Measurements from ENCODE around the gene PLEKHJ1. TPM values are rescaled to one million over a fixed set of nuclear protein-coding genes. Genes with fewer than 3 reads are reported as not detected.

PLEKHJ1 gene
- total RNA-seq, 1 experiment from 2014 or later = 73.7 TPM

DNA sequence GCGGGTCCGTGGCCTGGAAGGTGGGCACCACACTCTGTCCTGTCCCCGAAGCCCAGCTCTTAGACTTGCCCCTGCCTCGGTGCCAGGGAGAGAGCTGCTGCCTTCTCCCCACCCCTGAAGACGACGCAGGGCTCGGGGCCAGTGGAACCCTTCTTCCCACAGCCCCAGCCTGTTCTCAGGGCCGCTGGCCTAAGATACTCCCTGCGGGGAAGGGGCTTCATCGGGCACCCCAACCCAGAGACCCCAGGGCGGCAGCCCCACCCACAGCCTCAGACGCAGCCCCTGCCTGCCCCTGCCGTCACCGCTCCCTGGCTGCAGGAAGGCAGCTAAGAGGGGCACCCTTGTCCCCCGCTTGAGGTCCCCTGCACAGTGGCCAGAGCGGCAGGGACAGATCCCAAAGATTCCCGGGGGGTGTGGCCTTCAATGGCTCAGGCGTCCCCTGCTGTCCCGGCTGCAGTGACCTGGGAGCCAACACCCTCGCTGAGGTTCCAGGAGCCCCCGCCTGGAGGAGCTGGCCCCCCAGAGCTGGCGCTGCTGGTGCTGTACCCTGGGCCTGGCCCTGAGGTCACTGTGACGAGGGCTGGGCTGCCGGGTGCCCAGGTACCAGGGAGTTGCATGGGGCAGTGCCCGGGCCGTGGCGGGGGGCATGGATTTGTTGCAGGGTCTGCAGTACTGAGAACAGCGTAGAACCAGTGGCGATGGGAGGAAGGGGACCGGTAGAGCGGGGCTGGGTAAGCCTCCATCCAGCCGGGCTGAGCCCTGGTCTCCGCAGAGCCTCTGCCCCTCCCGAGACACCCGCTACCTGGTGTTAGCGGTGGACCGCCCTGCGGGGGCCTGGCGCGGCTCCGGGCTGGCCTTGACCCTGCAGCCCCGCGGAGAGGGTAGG lies 14.0 kb upstream of the PLEKHJ1 start:
- Histone ChIP-seq H3K9me3 (ENCODE audit: low read depth, low read length, poor library complexity, severe bottlenecking) (no peaks in the 10 kb centered on the region), H3K4me1 (ENCODE audit: insufficient read depth, low read length, poor library complexity, severe bottlenecking) (no peaks in the 10 kb centered on the region), H3K27ac (ENCODE audit: low read depth, low read length, poor library complexity, severe bottlenecking) (no peak overlapping the region), H3K4me3 (ENCODE audit: low read depth, low read length, poor library complexity, severe bottlenecking) (no peak overlapping the region), H3K36me3 (ENCODE audit: insufficient read depth, low read length, poor library complexity, severe bottlenecking) (peaks cover 28% of the 10 kb centered on the region), H3K27me3 (replicated peaks; ENCODE audit: insufficient read depth, low read depth, low read length, poor library complexity) (no peaks in the 10 kb centered on the region)
- no TSS peak for BruUV-seq (replicated peaks)
- TF ChIP-seq EZH2 (IDR thresholded peaks at IDR 0.05; ENCODE audit: borderline replicate concordance, low read depth, low read length, poor library complexity, severe bottlenecking) (no peak), CTCF (conservative IDR thresholded peaks at IDR 0.05; ENCODE audit: low read depth, low read length) (no peak)
- intact Hi-C loops (cut with micrococcal nuclease; ENCODE audit: unreplicated experiment) = no loop called here
- no peak for DNase-seq (ENCODE audit: low spot score)
- ChIA-PET CTCF (no interaction called here), POLR2A (ENCODE audit: low non-redundant PET) (interaction anchor here (0.5 to 0.7 kb wide), 3 partner anchors 25 to 162 kb away, joined by 3 to 4 read pairs (median 3); no protein-coding TSS in a partner anchor)

DNA sequence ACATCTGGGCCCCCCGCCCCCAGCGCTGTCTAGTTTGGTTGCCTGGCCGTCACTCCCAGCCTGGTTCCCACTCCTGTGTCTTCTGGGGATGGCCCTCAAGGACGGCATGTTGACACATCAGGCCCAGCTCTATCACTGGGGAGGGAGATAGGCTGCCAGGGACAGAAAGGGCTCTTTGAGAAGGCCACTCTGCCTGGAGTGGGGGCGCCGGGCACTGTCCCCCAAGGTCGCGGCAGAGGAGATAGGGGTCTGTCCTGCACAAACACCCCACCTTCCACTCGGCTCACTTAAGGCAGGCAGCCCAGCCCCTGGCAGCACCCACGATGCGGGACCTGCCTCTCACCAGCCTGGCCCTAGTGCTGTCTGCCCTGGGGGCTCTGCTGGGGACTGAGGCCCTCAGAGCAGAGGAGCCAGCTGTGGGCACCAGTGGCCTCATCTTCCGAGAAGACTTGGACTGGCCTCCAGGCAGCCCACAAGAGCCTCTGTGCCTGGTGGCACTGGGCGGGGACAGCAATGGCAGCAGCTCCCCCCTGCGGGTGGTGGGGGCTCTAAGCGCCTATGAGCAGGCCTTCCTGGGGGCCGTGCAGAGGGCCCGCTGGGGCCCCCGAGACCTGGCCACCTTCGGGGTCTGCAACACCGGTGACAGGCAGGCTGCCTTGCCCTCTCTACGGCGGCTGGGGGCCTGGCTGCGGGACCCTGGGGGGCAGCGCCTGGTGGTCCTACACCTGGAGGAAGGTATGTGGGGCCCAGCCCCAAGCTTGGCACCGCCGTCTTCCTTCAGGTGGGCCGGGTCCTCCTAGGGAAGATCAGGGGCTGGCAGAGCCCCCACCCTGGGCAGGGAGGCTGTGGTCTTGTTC lies 13.1 kb upstream of the PLEKHJ1 start, which contains the start of gene AMH:
AMH (plus strand) TSS at position 314 of the 857 bp plus-strand sequence; CDS start at position 324, 10 bp downstream.
- no peak within 1 kb of the TSS for H3K4me3 ChIP-seq (ENCODE audit: low read depth, low read length, poor library complexity, severe bottlenecking)
- CTCF ChIA-PET = no interaction called here

More for the DNA sequence above, 13.1 kb upstream of the PLEKHJ1 start, which contains the start of gene AMH:
- POLR2A ChIA-PET (ENCODE audit: low non-redundant PET) = interaction anchor here (0.5 to 0.7 kb wide), 2 partner anchors 46 to 161 kb away, joined by 3 to 4 read pairs; no protein-coding TSS in a partner anchor
- no TSS peak for BruUV-seq (replicated peaks)
- Histone ChIP-seq H3K4me1 (ENCODE audit: insufficient read depth, low read length, poor library complexity, severe bottlenecking) (no peaks in the 10 kb centered on the region), H3K9me3 (ENCODE audit: low read depth, low read length, poor library complexity, severe bottlenecking) (no peaks in the 10 kb centered on the region), H3K36me3 (ENCODE audit: insufficient read depth, low read length, poor library complexity, severe bottlenecking) (peaks cover 37% of the 10 kb centered on the region), H3K27me3 (replicated peaks; ENCODE audit: insufficient read depth, low read depth, low read length, poor library complexity) (no peaks in the 10 kb centered on the region), H3K27ac (ENCODE audit: low read depth, low read length, poor library complexity, severe bottlenecking) (no peak within 1 kb of the TSS)
- no peak for TF ChIP-seq EZH2 (IDR thresholded peaks at IDR 0.05; ENCODE audit: borderline replicate concordance, low read depth, low read length, poor library complexity, severe bottlenecking)
- no peak for TF ChIP-seq CTCF (conservative IDR thresholded peaks at IDR 0.05; ENCODE audit: low read depth, low read length)
- intact Hi-C loops (cut with micrococcal nuclease; ENCODE audit: unreplicated experiment) = no loop called here
- DNase-seq (ENCODE audit: low spot score) = no peak
